WERI-Rb-1 (cell line): ENCODE data around the gene FSTL4.

Source experiments
- DNase-seq: peaks from one replicate; pipeline ENCODE4 v3.0.0-alpha.2; 2020
- H3K27ac ChIP-seq: fragments of 250-450 bp; sonication (Bioruptor Pico); 2 replicates; pipeline ENCODE4 v1.5.1; 2020; ENCODE audit warnings: mild to moderate bottlenecking, moderate library complexity
- H3K27me3 ChIP-seq: fragments of 250-450 bp; sonication (Bioruptor Pico); 2 replicates; pipeline ENCODE4 v1.5.1; 2021; ENCODE audit warnings: mild to moderate bottlenecking, low read depth, moderate library complexity; ENCODE audit not compliant: insufficient read depth, severe bottlenecking
- H3K36me3 ChIP-seq: fragments of 250-450 bp; sonication (Bioruptor Pico); 2 replicates; pipeline ENCODE4 v1.5.1; 2020; ENCODE audit warnings: mild to moderate bottlenecking, moderate library complexity
- H3K4me3 ChIP-seq: 2 replicates; pipeline ENCODE4 v1.5.1; 2011; ENCODE audit warnings: low read depth, mild to moderate bottlenecking, control low read depth, low read length
- H3K9me3 ChIP-seq: fragments of 250-450 bp; sonication (Bioruptor Pico); 2 replicates; pipeline ENCODE4 v1.5.1; 2021; ENCODE audit warnings: mild to moderate bottlenecking, moderate library complexity; ENCODE audit not compliant: severe bottlenecking
- TF ChIP-seq, protein P1 (sequence below): IDR thresholded peaks from 2 replicates; pipeline ENCODE4 v1.5.1; 2011; ENCODE audit warnings: low read depth, mild to moderate bottlenecking, control low read depth, inconsistent platforms, low read length

Gene FSTL4

DNA sequence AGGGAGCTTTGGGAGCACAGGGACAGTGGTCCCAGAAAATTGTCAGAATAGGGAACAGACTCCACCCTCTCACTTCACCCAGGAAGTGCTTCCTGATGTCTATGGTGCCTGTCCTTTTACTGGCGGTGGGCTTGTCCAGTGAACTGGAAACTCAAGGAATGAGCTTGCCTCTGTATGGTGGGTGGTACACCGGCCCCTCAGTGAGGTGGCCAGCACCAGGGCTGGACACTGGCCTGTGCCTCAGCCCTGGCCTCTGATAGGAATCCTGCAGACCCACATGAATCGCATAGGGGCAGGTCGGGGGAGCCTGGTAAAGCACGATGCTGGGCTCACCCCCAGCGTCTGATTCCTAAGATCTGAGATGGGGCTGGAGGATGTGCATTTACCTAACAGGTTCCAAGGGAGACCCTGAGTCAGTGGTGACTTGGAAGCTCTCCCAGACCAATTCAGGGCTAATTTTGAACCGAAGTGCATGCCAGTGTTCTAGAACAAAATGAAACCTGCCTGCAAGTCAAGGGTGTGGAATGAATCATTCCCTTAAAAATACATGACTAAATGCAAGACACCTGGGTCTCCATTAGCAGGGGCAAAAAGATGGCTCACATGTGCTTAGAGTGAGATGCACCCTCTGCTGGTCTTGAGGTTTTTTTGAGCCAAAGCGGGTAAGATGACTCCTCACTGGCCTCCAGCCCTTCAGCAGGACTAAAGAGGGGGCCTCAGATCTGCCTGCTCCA lies 382.2 kb downstream of the FSTL4 start:
- TF ChIP-seq, protein P1, sequence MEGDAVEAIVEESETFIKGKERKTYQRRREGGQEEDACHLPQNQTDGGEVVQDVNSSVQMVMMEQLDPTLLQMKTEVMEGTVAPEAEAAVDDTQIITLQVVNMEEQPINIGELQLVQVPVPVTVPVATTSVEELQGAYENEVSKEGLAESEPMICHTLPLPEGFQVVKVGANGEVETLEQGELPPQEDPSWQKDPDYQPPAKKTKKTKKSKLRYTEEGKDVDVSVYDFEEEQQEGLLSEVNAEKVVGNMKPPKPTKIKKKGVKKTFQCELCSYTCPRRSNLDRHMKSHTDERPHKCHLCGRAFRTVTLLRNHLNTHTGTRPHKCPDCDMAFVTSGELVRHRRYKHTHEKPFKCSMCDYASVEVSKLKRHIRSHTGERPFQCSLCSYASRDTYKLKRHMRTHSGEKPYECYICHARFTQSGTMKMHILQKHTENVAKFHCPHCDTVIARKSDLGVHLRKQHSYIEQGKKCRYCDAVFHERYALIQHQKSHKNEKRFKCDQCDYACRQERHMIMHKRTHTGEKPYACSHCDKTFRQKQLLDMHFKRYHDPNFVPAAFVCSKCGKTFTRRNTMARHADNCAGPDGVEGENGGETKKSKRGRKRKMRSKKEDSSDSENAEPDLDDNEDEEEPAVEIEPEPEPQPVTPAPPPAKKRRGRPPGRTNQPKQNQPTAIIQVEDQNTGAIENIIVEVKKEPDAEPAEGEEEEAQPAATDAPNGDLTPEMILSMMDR, result no peak
- H3K4me3 ChIP-seq, result no peak overlapping the region
- no peaks in the 10 kb centered on the region for H3K27me3 ChIP-seq
- H3K27ac ChIP-seq, result no peak overlapping the region
- H3K36me3 ChIP-seq, result no peaks in the 10 kb centered on the region
- H3K9me3 ChIP-seq, result no peaks in the 10 kb centered on the region
- DNase-seq, result no peak

DNA sequence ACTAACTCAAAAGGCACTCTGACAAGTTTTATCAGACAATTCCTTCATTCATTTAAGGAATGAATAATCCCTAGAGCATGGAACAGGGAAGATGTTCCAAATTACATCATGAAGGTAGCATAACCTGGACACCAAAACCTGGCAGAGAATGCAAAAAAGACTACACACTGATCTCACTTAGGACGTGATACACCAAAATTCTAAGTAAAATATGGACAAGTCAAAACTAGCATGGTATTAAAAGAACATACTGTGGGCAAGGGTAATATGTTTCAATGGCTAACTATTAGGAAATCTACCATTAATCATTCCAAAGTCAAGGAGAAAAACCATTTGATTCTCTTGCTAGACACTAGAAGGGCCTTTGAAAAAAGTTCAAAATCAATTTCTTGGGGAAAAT lies 384.0 kb downstream of the FSTL4 start:
- H3K27ac ChIP-seq, result no peak overlapping the region
- H3K4me3 ChIP-seq, result no peak overlapping the region
- DNase-seq, result no peak
- TF ChIP-seq, protein P1, result no peak
- no peaks in the 10 kb centered on the region for H3K9me3 ChIP-seq
- no peaks in the 10 kb centered on the region for H3K27me3 ChIP-seq
- no peaks in the 10 kb centered on the region for H3K36me3 ChIP-seq

DNA sequence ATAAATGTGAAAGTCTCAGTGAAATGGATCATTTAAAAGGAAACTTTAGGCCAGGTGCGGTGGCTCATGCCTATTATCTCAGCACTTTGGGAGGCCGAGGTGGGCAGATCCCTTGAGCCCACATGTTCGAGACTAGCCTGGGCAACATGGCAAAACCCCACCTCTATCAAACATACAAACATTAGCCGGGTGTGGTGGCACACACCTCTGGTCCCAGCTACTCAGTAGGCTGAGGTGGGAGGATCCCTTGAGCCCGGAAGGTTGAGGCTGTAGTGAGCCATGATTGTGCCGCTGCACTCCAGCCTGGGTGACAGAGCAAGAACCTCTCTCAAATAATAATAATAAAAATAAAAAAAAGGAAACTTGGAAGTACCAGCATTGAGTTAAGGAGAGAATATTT lies 384.4 kb downstream of the FSTL4 start:
- no peaks in the 10 kb centered on the region for H3K27me3 ChIP-seq
- no peak for DNase-seq
- TF ChIP-seq, protein P1, result no peak
- no peak overlapping the region for H3K27ac ChIP-seq
- H3K4me3 ChIP-seq, result no peak overlapping the region
- H3K36me3 ChIP-seq, result no peaks in the 10 kb centered on the region
- no peaks in the 10 kb centered on the region for H3K9me3 ChIP-seq

DNA sequence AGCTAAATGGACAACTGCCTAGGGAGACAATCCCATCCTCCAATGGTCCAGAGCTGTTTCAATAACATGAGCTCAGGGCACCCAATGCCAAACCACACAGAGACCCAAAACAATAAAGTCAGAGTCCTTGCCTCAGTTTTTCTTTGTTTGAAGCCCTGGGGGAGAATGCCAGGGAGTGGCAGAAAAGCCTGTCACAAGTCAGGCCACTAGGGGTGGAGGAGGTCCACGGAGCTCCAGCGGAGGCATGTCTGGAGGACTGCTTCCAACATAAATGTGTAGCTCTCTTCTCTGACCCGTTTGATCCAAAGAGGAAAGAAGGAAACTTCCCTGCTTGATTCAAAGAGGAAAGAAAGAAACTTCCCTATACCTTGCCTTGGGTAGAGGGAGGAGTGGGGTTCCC lies 385.3 kb downstream of the FSTL4 start:
- TF ChIP-seq, protein P1, result 0 out of 2 replicates have a peak, but pooled peaks have one; percentile 10
- Histone ChIP-seq H3K9me3 (no peaks in the 10 kb centered on the region), H3K27ac (no peak overlapping the region), H3K27me3 (no peaks in the 10 kb centered on the region), H3K4me3 (no peak overlapping the region), H3K36me3 (no peaks in the 10 kb centered on the region)
- DNase-seq, result no peak

DNA sequence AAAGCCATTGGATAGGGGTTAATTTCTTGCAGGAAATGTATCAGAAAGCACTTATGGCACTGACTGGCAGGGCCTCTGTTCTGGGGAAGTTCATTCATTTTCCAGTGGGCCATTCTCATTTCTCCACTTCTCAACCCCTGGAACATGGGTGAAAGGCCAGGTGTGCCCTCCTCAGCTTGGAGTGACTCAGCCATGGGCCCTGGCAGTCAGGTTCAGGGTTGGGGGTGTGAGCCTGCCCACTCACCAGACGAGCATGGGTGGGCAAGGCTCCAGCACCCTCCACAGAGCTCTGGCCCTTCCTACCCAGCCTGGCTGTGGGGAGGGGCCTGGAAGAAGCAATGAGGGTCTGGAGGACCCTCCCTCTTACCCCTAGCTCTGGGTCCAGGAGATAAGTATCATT lies 386.2 kb downstream of the FSTL4 start:
- no peak for DNase-seq
- no peak overlapping the region for H3K4me3 ChIP-seq
- TF ChIP-seq, protein P1, result no peak
- H3K9me3 ChIP-seq, result no peaks in the 10 kb centered on the region
- H3K27me3 ChIP-seq, result no peaks in the 10 kb centered on the region
- no peaks in the 10 kb centered on the region for H3K36me3 ChIP-seq
- no peak overlapping the region for H3K27ac ChIP-seq

DNA sequence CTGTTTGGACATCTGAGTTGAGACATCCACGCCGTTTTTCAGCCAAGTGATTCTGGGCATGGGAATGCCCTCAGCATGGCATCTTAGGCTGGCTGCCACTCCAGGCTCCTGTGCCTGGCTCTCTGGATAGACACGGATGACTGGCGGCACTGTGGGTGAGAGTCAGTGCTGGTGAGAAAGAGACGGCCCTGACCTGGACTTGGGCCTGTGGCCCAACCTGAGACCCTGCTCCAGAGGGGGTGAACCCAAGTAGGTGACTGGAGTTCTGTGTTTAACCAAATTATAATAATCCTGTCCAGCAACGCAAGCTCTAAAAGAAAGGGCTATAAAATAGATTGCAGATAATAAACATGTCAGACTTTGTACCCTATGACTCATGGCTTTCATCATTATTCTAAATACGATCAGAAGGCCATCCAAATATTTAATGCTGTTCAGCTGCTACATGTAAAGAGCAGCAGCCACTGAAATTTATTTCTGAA lies 386.6 kb downstream of the FSTL4 start:
- H3K4me3 ChIP-seq, result no peak overlapping the region
- H3K36me3 ChIP-seq, result no peaks in the 10 kb centered on the region
- H3K27me3 ChIP-seq, result no peaks in the 10 kb centered on the region
- TF ChIP-seq, protein P1, result no peak
- no peak for DNase-seq
- no peaks in the 10 kb centered on the region for H3K9me3 ChIP-seq
- H3K27ac ChIP-seq, result no peak overlapping the region
